ENCODE measurements around the gene CACNB4.

CACNB4 gene

GRCh38 chr2:152088006-152088405 is 10.8 kb downstream of the CACNB4 start:
- no peak for DNase-seq (ENCODE audit: low read depth)

- no peak for DNase-seq (ENCODE audit: low read depth)
These were observed 12.6 kb downstream of the CACNB4 start for GRCh38 chr2:152086231-152086630.

DNA sequence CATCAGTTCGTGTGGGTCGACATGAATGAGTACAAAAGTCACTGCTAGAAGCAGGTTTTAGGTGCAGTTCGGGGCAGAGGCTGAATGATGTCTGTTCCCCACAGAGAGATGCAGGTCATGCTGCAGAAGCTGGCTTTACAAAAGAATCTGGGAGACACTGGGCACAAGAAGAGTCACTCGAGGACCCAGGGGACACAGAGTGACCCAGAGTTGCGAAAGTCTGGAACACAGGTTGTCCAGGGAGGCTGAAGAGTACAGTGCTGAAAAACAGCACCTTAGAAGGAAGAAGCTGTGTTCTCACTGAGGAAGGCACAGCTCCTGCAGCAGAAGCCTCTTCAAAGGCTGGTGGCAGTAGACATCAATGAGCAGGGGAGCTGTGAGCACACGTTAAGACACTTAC is 14.8 kb downstream of the CACNB4 start:
- no peak for DNase-seq (ENCODE audit: low read depth)

- DNase-seq (ENCODE audit: low read depth), result no peak
These were observed 15.5 kb downstream of the CACNB4 start for GRCh38 chr2:152083202-152083875.

GRCh38 chr2:152078662-152079061 is 20.2 kb downstream of the CACNB4 start:
- no peak for DNase-seq (ENCODE audit: low read depth)

DNA sequence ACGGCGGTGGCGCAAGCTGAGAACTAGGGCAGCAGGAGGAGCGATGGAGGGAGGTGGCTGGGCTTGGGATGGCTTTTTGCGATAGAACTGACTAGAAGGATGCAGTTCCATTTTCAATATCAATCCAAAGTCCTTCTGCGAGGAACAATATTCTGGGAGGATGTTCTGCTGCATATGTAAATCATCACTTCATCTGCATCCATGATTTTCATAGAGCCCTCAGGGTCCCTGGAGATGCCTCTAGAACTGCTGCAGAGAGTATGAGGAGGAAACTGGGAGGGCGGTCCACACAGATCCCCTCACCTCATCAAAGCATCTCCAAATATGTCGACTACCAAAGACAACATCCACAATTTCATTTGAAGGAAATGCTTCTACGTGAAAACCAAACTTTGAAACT is 20.8 kb downstream of the CACNB4 start:
- DNase-seq (ENCODE audit: low read depth), result no peak

GRCh38 chr2:152075461-152076050 is 23.3 kb downstream of the CACNB4 start:
- DNase-seq (ENCODE audit: low read depth), result no peak

DNA sequence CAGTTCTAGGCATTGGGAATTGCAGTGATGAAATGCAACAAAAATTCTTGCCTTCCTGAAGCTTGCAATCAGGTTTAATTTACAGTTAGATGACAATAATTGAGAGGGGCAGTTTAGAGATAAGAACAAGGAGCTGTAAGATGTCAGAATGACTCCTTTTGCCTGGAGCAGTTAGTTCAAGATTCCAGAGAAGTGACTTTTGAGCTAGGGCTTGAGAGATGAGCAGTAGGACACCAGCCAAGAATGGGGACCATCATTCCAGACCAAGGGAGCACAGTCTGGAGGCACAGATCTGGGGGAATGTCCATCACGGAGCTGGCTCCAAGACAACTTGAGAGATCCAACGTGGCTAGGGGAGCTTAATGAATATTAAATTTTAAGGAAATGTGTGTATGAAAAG is 26.8 kb downstream of the CACNB4 start:
- DNase-seq (ENCODE audit: low read depth), result no peak

GRCh38 chr2:152071518-152071917 is 27.3 kb downstream of the CACNB4 start:
- no peak for DNase-seq (ENCODE audit: low read depth)

DNA sequence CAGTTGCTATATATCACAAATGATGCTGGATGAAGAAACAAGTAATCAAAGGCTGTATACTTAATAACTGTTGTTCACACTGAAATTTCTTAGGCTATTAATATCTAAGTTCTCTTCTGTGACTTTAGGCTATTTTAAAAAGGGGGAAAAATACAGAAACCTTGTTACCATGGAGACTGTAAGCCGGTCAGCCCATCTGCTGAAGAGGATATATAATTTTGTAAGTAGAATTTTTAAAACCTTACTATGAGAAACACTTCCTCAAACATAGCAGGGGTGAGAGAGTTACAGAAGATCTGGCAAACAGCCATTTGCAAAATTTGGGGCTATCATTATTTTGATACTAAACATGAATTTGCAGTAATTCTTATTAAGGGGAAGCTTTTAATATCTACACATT is 27.8 kb downstream of the CACNB4 start:
- no peak for DNase-seq (ENCODE audit: low read depth)

DNA sequence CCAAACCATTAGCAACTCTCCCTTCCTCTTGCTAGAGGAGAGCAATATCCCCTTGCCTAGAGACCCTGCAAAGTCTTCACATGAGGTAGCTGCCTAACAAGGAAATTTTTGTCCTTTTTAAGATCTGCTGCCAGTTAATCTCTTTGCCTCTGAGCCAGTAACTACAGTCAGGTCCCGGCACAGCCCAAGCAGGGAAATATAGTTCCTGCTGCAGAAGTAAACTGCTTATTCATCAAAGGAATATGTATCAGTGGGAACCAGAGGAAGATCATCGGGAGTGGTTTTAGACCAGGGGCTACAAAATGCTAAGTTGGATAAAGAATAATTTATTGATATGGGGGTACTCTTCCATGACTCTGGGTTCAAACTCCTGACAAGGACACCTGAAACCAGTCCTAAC is 30.6 kb downstream of the CACNB4 start:
- no peak for DNase-seq (ENCODE audit: low read depth)

DNA sequence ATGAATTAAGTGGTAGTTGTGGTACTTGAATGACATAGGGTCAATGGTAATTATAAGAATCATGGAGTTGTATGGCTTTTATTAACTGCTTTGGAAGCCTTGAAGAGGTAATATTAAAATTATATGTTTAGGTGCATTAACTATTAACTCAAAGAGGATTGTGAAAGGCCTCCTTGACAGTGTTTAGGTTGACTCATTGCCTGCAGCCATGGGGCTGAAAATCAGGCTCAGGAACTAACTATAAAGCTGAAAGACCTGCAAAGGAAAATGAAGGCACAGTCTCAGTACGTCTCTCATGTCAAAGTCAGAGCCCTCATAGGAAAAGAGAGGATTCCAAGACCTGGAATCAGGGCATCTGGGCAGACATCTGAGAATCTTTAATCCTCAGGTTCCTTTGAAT is 31.0 kb downstream of the CACNB4 start:
- DNase-seq (ENCODE audit: low read depth), result no peak

DNA sequence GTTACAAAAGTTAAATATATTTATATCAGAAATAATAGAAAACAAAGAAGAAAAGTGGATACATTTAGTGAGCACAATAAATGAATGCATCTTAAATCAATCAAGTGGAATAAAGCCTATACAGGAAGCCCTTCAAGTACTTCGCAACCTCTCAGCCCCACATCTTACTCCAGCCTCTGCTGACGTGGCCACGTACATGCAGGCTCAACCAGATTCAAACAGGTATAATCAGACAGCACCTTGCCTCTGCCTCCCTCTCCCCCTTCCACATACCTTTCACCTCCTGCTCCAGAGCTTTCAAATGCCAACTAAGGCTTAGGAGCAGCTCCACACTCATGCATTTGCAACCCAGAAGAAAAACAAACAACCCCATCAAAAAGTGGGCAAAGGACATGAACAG is 32.9 kb downstream of the CACNB4 start:
- DNase-seq (ENCODE audit: low read depth), result no peak

DNA sequence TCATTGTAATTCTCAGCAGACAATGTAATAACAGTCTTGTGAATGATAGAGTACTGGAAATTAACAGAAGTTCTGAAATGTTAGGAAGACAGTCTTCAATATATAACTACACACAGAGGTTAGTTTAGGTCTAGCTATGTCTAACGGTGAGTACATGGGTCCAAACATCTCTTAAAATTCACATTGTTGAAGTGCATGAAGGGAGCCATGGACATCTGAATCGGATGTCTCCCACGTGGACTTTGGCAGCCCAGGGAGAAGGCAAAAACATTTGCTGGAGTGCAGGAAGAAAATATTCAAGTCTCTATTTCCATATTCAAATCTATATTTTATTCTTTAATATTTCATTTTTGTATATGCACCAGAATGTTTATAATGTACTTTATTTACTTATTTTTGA is 34.8 kb downstream of the CACNB4 start:
- DNase-seq (ENCODE audit: low read depth), result no peak

DNA sequence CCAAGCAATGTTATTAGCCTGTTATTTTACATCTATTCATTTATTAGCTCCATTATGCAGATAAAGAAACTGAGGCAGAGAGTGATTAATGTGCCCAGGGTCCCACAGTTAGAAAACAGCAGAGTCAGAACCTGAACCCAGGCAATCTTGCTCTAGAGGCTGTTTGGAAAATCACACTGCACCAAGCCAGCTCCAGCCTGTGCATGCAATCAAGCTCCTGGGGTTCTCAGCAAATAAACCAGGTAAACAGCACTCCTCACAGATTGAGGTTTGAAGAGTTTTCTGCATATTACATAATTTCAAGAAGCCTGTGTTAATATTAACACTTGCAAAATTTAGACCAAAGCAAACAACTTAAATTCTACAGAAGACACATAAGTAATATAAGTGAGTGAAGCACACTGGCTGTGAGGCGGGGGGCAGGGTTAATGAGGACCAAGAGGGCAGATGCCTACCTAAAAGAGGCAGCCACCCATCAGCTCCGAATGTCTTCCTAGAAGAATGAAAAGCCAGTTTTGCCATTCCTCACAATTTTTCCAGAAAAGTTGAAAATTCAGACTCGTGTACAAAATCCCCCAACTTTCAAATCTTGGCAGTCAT is 35.4 kb downstream of the CACNB4 start:
- DNase-seq (ENCODE audit: low read depth), result no peak

- peak; percentile 60 for DNase-seq (ENCODE audit: low read depth)
These were observed 36.4 kb downstream of the CACNB4 start for GRCh38 chr2:152062125-152063091.

GRCh38 chr2:152061383-152061782 is 37.5 kb downstream of the CACNB4 start:
- no peak for DNase-seq (ENCODE audit: low read depth)

- DNase-seq (ENCODE audit: low read depth), result no peak
These were observed 40.2 kb downstream of the CACNB4 start for GRCh38 chr2:152058655-152059054.

DNA sequence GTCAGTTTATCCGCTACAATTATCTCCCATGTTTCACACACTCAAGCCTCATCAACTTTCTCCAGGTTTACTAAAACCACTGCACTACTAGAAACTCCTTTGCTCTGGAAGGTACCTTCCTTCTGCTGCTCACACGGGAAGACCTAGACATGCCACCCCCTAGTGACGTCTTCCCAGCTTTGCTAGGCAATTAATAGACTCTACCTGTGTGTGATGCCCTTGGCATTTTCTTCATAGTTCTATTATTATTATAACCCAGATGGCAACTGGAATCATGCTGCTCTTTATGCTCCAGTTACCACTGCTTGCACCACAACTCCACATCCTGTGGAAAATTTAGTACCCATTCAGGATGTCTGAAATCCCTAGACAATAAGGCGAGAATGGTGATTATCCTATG is 42.4 kb downstream of the CACNB4 start:
- DNase-seq (ENCODE audit: low read depth), result no peak

DNA sequence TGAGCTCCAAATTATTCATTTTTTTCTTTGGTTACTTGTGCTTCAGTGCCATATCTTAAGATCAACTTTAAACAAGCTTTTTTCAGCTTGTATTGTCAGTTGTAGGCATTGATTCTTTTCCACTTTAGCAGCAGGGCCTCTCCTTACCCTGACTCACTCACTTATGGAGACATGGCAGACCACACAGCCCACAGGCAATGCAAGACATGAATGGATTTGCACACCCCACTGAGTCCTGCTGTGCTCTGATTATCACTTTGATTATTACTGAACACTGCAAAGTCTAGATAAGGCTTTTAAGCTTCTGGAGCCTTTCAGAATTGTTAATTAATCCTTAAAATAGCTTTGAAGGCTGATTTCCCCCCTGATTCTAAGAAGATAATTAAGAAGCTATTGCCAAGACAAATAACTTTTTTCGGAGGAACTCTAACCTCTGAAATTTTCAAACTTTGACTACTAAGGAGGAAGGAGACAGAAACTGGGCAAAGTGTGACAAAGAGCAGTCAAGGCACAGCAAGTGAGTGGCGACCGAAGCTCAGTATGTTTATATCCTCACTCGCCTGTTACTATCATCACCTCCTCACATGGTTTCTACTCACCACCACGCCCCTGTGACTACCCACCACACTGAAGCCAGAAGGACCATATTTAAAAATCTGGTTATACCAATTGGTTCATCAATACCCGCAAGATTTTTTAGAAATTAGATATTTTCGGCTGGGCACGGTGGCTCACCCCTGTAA is 43.3 kb downstream of the CACNB4 start:
- no peak for DNase-seq (ENCODE audit: low read depth)

DNA sequence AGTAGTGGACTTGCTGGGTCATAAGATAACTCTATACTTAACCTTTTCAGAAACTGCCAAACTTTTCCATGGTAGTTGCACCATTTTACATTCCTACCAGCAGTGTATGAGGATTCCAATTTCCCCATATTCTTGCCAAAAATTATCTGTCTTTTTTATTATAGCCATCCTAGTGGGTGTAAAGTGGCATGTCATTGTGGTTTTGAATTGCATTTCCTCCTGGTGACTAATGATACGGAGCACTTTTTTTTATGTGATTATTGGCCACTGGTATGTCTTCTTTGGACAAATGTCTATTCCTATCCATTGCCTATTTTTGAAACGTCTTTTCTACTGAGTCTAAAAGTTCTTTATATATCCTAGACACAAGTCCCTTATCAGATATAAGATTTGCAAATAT is 44.3 kb downstream of the CACNB4 start:
- DNase-seq (ENCODE audit: low read depth), result peak; percentile 85

DNA sequence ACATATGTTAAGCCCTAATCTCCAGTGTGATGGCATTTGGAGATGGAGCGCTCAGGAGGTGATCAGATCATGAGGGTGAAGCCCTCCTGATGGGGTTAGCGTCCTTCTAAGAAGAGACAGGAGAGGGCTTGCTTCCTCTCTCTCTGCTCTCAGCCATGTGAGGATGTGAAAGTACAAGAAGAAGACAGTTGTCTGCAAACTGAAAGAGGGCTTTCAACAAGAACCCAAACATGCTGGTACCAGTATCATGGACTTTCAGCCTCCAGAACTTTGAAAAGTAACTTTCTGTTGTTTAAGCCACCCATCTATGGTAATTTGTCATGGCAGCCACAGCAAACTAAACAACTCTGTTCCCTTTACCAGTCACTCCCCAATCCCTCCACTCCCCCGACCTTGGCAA is 47.4 kb downstream of the CACNB4 start:
- DNase-seq (ENCODE audit: low read depth), result no peak

Measured in GM04503 (cell line).